Renal cortex interstitium (tissue), 11 donors: ENCODE data around the gene CAMSAP1. TPM values are rescaled to one million over a fixed set of nuclear protein-coding genes. Genes with fewer than 3 reads are reported as not detected.

ENCODE experiments used
- DNase-seq, 11 donors: peaks; one replicate each; pipeline ENCODE4 v3.0.0-alpha.2; 2013; ENCODE audit warnings: low read depth in 9 of 11, low spot score in 4 of 11; ENCODE audit errors: extremely low read depth in 1 of 11
- polyA plus RNA-seq, 3 donors: library from polyadenylated mRNA; unstranded; fragments of 120-200 nt; gene quantifications; one replicate each; pipeline ENCODE4 v1.2.1, GENCODE V29; 2013; ENCODE audit not compliant: insufficient read length in 3 of 3

The CAMSAP1 gene
- polyA plus RNA-seq, 3 donors: 23.4 to 26.8 (median 26.5) TPM

DNA sequence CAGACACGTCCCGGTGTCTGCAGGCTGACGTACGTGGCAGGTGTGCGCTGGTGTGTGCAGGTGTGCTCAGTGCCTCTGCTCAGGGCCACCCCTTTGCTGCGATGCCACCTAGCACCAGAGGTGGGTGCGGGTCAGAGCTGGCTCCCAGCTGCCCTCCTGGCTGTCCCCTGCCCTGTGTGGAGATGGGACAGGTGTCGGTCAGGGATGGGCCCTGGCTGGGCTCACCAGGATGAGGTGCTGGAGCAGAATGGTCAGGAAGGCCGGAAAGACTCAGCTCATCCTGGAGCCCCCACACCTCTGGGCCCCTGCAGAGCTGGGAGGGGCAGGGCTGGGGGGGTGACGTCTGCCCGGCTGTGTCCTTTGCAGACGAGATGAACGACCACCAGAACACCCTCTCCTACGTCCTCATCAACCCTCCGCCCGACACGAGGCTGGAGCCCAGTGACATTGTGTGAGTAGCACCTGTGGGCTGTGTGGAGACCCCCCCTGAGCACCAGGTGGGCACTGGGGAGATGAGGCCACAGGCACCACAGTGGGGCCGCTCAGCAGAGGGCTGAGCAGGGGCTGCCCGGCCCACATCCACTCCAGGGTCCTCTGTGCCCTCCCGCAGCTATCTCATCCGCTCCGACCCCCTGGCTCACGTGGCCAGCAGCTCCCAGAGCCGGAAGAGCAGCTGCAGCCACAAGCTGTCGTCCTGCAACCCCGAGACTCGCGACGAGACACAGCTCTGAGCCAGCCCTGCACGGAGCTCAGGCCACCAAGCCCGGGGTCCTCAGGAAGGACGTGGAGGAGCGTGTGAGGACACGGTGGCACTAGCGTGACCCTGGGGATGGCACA, 115.7 kb downstream of the CAMSAP1 start:
- DNase-seq: no peak

DNA sequence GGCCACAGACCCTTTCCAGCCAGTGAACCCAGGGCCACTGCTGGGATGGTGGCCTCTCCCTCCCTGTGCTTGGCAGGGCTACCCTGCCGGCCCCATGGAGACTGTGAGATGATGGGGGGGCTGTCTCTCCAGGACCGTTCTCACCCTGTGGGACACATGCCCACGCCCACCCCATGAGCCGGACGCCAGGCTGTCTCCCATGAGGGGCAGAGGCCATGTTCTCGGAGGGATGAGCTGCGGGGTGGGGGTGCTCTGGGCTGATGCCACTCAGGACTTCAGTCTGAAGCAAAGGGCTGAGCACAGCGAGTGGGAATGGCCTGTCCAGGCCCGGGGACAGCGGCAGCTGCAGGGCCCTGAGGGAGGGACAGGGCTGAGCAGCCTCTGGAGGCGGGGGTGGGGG, 116.5 kb downstream of the CAMSAP1 start:
- no peak for DNase-seq

- DNase-seq: no peak
Measured at GRCh38 chr9:135790356-135790755, 117.0 kb downstream of the CAMSAP1 start.

GRCh38 chr9:135789838-135790291, 117.5 kb downstream of the CAMSAP1 start:
- no peak for DNase-seq

- DNase-seq: no peak
Measured at GRCh38 chr9:135788576-135789300, 118.6 kb downstream of the CAMSAP1 start.

GRCh38 chr9:135787776-135788575, 119.4 kb downstream of the CAMSAP1 start:
- no peak for DNase-seq

DNA sequence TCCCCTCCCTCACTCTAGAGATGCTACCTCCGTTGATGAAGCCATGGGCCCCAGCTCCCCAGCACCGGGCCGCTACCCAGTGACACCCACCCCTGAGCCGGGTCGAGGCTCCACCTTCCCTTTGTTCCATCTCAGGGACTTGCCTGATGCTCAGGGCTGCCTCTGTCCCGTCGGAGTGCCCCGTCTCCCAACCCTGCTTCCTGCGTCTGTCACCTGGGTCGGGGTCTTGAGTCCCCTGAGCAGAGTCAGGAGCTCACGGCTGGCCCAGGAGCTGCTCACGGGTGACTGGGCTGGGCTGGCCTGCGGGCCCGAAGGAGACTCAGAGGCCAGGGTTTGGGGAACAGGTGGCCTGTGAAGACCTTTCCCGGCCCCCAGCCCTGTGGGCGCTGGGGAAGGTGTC, 120.0 kb downstream of the CAMSAP1 start:
- DNase-seq: no peak

DNA sequence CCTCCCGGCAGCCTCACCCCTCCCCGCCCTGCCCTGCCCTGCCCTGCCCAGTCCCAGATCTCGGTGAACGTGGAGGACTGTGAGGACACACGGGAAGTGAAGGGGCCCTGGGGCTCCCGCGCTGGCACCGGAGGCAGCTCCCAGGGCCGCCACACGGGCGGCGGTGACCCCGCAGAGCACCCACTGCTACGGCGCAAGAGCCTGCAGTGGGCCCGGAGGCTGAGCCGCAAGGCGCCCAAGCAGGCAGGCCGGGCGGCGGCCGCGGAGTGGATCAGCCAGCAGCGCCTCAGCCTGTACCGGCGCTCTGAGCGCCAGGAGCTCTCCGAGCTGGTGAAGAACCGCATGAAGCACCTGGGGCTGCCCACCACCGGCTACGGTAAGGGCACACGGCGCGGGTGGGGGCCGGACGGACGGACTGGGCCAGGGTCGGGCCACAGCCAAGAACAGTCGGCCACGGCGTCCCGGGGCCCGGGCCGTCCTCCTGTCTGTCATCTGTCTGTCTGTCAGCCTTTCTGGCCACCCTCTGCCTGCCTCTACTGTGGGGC, 121.1 kb downstream of the CAMSAP1 start:
- DNase-seq: no peak

- DNase-seq: no peak
Measured at GRCh38 chr9:135785013-135785575, 122.3 kb downstream of the CAMSAP1 start.

GRCh38 chr9:135783540-135784245, 123.7 kb downstream of the CAMSAP1 start:
- DNase-seq: no peak

GRCh38 chr9:135782946-135783345, 124.4 kb downstream of the CAMSAP1 start:
- DNase-seq: no peak

- no peak for DNase-seq
Measured at GRCh38 chr9:135780626-135781025, 126.7 kb downstream of the CAMSAP1 start.

GRCh38 chr9:135780086-135780485, 127.3 kb downstream of the CAMSAP1 start:
- no peak for DNase-seq

DNA sequence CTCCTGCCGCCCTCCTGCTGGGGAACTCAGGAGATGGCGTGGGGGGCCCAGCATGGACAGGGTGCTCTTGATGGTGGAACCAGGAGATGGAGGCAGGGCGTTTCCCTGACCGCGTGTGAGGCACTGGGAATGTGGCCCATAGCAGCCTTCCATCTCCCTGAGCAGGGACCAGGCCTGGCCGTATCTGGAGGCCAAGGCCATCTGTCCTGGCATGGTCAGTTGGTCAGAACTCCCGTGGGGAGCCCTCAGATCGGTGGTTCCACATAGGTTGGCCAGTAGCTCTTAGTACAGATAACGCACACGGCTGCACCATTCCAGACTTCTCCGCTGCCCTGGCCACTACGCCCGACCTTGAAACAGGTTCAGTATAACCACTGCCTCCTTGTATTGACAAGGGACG, 127.8 kb downstream of the CAMSAP1 start:
- no peak for DNase-seq

GRCh38 chr9:135778421-135778820, 128.9 kb downstream of the CAMSAP1 start:
- DNase-seq: no peak

DNA sequence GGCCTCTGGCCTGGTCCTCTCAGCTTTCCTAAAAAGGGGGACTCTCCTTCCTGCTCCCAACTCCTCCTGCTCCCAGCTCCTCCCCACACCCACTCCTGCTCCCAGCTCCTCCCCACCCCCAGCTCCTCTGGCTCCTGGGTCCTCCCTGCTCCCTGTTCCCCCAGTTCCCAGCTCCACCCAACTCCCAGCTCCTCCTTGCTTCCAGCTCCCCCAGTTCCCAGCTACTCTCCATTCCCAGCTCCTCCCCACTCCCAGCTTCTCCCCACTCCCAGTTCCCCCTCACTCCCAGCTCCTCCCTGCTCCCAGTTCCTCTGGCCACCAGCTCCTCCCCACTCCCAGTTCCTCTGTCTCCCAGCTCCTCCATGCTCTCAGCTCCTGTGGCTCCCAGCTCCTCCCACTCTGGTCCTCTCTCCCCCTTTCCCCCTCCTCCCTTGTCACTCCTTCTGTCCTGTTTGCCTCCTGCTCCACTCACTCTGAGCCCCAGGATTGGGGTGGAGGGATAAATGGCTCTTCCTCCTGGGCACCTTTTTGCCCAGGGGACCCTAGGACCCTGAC, 129.6 kb downstream of the CAMSAP1 start:
- no peak for DNase-seq

DNA sequence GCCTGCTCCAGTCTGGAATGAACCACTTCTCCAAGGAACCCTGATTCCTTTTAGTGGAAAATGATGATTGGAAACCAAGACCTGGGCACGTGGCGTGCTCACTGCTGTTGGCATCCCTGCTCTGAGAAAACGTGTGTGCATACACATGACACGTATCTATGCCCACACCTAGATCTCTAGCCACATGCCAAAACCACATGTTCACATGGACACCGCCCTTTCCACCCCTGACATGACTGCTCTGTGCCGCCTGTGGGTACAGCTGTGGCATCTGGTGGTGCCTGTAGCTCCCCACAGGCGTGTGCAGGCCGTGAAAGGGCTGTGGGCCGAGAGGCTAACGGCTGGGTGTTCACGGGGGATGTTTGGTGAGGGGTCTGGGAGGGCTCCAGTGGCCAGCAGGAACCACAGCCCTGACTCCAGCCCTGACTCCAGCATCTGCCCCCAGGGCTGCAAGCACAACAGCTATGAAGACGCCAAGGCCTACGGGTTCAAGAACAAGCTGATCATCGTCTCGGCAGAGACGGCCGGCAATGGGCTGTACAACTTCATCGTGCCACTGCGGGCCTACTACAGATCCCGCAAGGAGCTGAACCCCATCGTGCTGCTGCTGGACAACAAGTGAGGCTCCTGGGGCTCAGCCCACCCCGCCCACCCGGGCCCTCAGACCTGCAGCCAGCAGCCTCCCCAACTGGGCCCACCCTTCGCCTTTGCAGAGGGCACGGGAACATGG, 130.3 kb downstream of the CAMSAP1 start:
- DNase-seq: no peak
